GM18507 (cell line): ENCODE results near the gene C6orf132.

Experiments used
- DNase-seq: peaks from one replicate; pipeline ENCODE4 v3.0.0; 2011; ENCODE audit warnings: low read depth; ENCODE audit not compliant: insufficient read length; ENCODE audit errors: extremely low spot score
- FAIRE-seq: peaks from 2 replicates; lab custom pipeline; 2011; peaks lifted over from hg19 to GRCh38; lab: Jason Lieb, UNC

The C6orf132 gene

DNA sequence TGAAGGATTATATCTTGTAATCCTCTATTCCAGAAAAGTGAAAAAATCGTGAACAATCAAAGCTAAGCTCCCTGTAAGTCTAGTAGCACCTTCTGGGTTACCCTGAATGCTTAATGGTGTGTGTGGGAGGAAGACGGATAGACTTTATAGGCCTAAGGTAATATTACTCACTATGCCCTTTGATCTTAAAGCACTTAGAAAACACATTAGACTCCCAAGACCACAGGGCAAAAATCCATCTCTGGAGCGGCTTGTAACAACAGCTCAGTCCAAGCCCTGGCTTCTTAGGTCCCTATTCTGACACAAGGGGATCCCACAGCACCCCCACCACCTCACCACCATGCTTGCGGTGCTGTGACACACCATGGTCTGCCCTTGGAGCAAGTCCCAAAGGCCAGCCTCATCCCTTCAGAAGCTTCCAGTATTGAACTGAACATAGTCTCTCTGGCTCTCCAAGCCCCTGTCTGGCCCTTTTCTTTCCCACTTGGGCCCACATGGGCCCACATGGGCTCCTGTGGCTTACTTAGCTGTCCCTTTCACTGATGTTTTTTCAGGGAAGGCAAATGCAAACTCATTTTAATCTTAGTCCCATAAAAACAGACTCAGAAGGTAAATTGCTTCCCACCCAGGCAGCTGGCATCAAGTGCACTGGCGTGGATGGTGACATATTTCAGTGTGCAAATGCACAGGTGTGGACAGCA is 28.3 kb downstream of the C6orf132 start:
- no peak for FAIRE-seq
- no peak for DNase-seq

DNA sequence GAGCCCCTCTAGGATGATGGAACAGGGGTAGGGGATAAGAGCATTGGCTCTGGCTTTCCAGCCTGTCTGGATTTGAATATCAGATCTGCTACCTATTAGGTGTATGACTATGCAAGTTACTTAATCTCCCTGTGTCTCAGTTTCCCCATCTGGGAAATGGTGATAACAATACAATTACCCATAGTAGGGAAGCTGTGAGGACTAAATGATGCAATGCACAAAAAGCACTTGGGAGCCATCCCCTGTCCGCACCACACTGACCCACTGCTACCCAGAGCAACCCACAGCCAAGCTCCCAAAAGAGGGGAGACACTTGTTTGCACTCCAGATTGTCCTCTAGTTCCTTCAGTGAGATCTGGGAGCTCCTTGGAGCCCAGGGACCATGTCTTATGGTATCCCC is 30.1 kb downstream of the C6orf132 start:
- FAIRE-seq (no peak), DNase-seq (no peak)

DNA sequence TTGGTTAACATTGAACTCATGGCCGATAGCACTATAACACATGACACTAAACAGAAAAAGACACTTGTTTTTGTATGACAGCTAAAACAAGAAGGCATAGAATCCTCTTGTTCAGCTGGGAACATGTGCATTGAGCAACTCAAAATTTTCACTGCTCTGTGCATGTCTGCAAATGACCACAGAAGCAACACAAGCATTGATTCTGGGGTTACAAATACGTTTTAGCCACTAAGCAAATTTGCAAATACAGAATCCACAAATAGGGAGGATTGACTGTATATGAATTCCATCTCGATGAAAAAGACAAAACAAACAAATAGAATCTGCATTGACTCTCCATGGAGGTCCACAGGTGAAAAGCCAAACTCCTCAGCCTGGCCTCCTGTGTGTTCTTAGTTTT is 31.7 kb downstream of the C6orf132 start:
- FAIRE-seq (no peak), DNase-seq (no peak)

DNA sequence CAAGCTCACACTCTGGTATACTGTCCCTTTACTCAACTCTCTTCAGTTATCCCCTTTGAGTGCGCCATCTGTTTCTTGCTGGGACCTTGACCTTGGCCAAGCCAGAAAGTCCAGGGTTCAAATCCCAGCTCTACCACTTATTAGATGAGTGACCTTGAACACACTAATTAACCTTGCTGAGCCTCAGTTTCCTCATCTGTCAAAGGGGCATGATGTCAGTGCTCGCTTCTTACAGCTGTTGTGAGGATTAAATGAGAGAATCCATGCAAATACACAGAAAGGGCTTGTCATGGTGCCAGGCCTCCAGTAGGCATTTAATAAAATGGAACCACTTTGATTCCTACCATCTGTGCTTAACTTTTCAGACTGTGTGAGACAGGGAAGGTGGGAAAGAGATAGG is 34.3 kb downstream of the C6orf132 start:
- FAIRE-seq (no peak), DNase-seq (no peak)

DNA sequence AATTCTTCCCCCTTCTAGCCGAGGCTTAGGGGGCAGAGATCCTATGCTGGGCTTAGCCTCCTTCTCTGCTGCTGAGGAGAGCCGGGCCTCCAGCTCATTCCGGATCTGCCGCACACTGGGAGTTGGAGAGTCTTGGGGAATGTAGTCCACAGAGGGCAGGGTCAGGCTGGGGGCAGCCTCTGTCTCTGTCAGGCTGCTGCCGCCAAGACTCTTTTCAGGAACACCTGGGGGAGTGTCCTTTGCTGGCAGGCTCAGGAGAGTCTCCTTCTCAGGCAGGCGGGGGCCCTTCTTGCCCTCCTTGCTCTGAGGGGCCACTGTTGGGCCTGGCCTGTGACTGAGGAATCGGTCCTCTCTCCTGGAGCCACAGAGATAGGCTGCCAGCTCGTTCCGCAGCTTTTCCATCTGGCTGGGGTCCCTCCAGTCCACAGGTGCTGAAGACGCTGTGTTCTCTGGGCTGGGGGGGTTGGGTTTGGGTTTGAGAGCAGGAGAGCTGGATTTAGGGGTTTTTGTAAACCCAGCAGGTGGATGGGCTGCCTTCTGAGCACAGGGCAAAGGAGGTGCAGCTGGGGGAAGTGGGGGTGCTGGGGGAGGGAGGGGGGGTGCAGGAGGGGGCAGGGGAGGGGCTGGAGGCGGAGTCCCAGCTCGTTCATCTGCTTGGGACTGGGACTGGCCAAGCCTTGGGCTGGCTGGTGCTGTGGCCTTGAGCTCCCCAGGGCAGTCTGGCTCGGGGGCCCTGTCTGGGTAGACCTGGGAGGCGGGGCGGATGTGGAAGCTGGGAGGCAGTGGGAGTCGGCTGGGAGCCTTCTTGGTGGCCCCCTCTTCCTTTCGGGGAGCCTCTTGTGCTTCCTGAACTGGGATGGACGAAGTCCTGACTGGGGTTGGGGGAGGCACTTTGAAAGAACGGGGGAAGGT is 36.1 kb downstream of the C6orf132 start:
- DNase-seq, result no peak
- no peak for FAIRE-seq

DNA sequence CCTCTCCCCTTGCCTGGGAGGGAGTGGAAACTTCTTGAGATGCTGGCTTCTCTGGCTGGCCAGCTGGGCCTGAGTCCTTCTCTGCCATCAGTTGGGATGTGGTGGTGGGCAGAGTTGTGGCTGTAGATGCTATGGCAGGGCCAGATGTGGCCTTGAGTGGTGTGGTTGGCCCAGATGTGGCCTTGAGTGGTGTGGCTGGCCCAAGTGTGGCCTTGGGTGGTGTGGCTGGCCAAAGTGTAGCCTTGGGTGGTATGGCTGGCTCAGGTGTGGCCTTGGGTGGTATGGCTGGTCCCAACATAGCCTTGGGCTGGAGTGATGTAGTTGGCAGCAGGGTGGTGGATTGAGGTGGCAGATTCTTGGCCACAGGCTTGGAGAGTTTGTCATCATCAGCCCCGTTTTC is 36.7 kb downstream of the C6orf132 start:
- no peak for DNase-seq
- no peak for FAIRE-seq

DNA sequence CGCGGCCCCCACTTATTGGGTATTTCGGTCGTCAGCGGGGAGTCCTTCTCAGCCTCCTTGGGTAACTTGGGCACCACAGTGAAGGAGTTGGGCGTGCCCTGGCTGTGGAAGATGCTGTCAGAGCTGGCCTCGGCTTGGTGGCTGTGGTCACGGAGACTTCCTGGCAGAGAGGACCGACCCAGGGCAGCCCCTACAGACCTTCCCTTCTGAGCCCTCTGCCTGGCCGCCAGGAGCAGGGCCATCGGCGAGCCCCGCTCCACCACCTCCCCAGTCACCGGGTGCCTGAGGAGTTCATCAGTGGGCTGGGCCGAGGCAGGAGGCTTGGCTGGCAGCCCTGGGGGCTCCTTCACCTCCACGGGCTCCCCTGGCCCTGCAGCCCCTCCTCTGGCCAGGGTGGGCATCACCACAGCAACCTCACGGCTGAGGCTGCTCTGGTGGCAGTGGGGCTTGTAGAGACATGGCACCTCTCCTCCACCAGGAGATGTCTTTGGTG is 37.2 kb downstream of the C6orf132 start:
- no peak for FAIRE-seq
- DNase-seq, result no peak

DNA sequence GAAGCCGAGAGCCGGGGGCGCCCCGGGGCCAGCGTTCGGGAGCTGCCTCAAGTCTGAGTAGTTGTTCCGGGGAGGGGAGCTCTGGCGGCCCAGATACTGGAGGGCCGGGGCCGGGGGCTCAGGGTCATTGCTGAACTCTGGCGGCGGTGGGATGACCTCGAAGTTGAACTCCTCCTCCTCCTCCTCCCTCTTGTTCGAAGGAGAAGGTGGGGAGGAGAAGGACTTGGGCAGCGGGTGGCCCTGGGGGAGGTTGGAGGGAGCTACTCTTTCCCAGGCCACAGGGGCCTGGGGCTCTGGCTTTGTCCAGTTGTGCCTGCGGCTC is 37.7 kb downstream of the C6orf132 start:
- FAIRE-seq (no peak), DNase-seq (no peak)

DNA sequence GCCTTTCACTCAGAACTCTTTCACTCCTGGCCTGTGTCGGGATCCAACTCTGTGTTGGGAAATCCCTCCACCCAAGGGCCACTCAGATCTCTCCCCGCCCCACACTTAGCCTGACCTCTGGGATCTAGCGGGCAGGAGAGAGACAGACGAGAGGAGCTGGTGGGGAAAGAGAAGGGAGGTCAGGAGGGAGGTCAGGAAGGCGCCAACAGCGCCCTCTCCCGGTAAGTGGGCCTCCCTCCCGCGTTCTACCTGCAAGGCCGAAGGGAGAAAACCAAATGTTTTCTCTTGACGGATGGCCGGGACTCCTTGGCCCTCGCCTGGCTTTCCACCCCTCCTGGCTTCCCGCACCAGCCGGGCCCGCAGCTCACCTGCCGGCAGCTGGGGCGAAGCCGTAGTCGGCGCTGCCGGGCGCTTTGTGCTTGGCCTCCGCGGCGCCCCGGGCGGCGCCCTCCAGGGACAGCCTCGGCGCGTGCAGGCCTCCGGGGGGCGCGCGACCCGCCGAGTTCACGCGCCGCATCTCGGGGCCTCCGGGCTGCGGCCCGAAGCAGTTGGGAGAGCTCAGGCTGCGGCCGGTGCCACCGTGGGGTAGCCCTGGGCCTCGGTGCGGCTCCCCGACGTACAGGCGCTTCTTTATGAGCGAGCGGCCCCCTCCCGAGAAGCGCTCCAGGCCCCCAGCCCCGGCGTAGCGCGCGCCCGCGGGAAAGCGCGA is 38.2 kb downstream of the C6orf132 start:
- FAIRE-seq (peak; percentile 69), DNase-seq (peak; percentile 74)

DNA sequence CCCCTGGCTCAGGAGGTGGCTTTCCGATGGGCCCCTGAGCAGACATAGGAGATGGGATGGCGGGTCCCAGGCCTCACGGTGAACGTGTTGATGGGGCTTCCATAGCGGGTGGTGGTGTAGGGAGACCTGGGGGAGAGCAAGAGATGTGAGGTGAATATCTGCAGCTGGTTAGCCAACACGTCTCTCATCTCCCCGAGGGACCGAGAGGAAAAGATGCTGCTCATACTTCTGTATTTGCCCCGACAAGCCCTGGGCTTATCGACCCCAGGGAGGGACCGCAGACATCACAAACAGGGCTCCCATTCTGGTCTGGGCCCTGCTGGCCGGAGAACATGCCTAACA is 38.7 kb downstream of the C6orf132 start:
- FAIRE-seq (no peak), DNase-seq (no peak)

DNA sequence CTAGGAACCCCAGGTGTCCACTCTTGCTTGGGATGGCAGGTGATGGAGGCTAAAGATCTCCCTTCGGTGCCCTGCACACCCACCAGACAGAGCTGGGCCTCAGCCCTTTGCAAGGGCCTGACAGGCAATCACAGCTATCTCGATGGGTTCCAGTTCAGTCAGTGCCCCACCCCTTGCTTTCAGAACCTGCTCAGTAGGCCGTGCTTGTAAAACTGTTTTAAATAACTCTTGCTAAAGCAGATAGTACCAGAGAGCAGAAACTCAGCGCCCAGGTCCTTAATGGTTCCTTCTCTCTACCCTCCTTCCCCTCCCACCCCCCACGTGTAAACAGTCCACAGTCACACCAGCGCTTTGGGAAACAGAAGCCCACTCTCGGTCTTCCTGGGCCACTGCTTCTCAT is 39.2 kb downstream of the C6orf132 start:
- FAIRE-seq (no peak), DNase-seq (no peak)

DNA sequence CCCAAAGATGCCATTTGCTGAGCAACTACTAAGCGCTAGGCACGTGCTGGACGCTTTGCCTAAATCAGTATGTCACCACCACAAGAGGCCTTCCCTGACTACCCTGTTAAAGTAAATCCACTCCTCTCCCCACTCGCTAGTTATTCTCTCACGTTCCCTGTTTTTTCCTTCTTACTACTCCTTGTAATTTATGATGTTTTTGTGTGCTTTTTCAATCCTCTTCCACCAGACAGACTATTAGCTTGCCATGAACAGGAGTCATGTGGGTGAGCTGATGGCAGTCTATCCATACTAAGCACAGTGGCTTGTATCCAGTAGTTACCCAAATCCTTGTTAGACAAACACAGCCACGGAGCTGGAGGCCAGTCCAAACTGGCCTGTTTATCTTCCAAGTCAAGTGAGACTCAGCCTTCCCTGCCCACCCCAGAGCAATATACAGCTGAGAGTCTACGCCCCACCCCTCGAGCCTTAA is 41.2 kb downstream of the C6orf132 start:
- DNase-seq (no peak), FAIRE-seq (no peak)

DNA sequence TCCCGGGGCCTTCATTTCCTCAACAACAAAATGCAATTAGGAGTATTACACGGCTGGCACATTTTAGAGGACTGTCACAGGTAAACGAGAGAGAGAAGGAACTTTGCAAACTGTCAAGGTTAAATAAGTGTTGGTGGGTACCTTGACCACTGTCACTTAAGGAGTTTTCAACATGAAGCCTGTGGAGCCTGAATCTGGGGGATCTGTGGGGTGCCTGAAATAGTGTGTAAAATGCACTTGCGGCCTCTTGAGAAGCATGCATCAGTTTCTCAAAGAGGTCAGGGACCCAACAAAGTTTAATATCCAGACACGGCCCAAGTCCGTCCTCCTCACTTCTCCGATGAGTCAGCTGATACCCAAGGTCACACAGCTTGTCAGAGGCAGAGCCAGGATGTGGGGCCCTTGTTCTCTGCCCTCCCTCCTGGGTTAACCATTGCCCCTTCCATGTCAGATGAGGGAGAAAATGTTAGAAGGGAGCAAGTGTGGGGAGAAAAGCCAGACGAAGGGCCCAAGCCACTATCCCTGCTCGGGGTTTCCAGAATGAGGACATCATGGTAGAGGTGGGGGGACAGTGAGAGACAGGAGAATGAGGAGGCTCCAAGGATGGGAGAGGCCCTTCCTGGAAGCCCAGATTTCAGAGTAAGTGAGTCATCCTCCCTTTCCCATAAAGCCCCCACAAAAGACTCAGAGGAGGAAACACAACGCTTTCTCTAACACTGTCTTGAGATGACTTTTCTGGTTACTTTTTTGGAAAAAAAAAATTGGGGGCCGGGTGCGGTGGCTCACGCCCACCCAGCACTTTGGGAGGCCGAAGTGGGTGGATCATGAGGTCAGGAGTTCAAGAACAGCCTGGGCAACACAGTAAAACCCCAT is 42.2 kb downstream of the C6orf132 start:
- FAIRE-seq, result no peak

DNA sequence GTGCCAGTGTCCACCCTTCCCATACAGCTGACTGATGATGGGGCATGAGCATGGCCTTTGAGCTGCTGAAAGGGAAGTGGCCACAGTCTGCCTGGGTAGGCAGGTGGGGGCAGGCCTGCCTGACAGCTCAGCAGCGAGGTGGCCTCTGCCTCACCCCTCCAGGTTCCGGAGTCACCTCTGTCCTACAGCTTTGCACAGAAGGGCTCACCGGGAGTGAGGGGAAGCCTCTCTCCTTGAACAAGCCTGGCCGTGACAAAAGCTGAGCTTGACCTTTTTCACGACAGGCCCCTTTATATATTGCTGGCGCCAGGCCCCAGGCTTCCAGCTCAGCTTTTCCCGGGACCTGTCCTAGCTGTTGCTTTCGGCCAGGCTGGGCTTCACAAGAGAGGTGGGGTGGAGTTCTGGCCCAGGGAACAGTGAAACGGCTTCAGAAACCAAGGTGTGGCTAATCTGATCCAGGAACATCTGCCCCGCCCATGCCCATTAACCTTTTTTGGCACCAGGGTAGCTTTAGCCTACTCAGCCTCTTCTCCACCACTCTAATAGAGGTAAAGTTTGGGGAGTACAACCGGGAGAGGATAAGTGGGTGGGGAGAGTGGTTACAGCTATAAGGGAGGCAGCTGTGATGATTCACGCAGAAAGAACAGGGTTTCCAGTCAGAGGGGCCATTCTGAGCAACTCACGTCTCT is 42.9 kb downstream of the C6orf132 start:
- no peak for DNase-seq
- FAIRE-seq, result no peak

More for the DNA sequence above, 42.2 kb downstream of the C6orf132 start:
- DNase-seq, result no peak

DNA sequence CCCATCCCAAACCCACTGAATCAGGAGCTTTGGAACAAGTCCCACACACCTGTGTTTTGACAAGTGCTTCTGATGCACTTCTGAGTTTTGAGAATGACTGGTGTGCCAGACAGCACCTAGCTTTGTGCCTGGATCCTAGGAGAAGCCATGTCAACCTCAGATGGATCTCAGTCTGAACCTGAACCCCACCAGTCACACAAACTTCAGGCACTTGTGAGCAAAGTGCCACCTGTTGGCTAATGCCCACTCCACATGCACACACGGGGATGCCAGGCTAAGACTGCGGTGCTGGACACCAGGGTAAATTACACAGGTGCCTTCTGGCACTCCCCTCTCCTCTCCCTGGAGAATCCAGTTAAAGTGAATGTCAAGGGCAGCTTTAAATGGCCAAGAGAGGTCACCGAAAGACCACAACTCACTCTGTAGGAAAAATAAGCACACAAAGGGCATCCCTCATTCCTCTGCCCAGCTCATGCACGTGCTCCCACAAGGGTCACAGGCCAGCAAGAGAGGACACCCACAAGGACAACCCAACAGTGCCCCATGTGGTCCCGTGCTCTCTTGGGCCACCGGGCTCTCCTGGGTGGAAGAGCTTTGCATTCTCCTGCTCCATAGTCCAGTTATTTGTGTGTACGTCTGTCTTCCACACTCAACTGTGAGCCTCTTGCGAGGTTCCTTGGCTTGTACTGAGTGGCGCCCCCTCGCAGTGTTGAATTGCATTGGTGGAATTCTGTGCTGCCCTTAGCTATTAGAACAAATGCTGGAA is 46.5 kb downstream of the C6orf132 start:
- no peak for DNase-seq
- no peak for FAIRE-seq

DNA sequence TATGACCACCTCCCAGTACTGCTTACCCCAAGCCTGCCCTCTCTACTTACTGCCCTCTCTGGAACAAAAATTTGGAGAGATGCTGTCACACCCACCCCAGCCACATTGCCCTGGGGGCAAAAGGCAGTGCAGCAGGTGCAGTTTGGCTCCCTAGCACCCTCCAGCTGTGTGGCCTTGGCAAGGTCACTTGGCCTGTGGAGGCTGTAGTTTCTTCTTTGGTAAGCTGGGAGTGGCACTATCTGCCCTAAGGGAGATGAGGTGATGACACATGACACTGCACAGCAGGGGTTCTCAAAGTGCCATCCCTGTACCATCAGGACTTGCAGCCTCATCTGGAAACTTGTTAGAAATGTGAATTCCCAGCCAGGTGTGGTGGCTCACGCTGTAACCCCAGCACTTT is 47.3 kb downstream of the C6orf132 start:
- DNase-seq, result no peak

DNA sequence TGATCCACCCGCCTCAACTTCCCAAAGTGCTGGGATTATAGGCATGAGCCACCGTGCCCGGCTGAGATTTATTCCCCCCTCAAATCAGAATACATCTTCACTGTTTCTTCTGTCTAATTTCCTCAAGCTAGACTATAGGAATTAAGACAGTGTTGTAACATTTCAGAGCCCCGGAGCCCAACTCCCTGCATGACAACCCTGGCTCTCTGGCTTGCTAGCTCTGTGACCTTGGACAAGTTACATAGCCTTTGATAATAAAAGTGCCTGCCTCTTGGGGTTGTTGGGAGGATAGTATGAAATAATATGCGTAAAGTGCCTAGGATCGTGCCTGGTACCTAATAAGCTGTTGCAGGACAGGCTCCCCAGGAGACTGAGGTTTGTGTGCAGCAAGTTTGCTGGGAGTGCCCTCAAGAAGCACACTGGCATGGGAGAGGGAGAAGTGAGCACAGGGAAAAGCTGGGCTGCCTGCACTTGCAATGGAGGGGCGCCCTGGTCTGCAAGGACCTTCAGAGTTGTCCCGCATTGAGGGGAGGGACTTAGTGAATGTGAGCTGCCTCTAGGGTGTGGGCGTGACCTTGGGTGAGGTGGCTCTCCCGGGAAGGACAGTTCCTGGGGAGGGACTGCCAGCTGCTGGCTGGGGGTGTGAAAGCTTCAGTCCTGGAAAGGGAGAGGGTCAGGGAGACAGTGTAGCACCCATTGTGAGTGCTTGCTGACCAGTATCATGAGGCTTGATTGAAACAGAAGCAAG is 48.7 kb downstream of the C6orf132 start:
- no peak for FAIRE-seq
- no peak for DNase-seq

More for the DNA sequence above, 47.3 kb downstream of the C6orf132 start:
- no peak for FAIRE-seq

DNA sequence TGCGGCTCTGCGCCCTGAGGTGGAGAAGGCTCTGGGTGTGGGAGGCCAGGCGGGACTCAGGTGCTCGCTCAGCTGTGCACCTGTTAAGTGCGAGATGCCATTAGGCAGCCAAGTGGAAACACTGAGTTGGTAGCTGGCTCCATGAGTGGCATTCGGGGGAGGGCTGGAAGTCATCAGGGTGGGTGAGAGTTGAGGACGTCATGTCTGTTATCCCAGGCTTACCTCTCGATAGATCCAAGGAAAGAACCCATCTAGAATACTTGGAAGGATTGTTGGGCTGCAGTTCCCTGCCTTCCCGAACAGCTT is 50.7 kb downstream of the C6orf132 start:
- FAIRE-seq (no peak), DNase-seq (no peak)
